ENCODE data around the gene EHD3. TPM values are rescaled to one million over a fixed set of nuclear protein-coding genes. Genes with fewer than 3 reads are reported as not detected.

The EHD3 gene
- polyA plus RNA-seq, 1 donor, result 21.5 TPM

GRCh38 chr2:31212659-31213600, 21.0 kb upstream of the EHD3 start:
- no peak for DNase-seq

- DNase-seq, result no peak
Observed at GRCh38 chr2:31213601-31214443, 20.1 kb upstream of the EHD3 start.

- DNase-seq, result no peak
Observed at GRCh38 chr2:31214444-31214915, 19.5 kb upstream of the EHD3 start.

DNA sequence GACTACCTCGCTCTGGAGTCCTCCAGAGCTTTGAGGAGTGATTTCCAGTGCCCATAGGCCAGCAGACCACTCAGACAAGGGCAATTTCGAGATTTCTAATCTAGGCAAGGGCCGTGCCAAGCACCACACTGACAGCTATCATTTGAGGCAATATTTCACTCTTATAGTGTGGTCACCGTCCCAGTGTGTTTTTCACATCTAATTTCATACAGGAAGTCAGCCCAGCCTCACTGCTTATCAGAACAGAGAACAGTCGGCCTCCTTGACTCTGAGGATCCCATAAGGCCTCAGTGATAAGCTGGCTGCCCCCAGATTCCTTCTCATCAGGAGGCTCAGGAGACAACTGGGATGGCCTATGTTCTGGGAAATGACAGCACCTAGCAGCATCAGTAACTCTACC, 17.2 kb upstream of the EHD3 start:
- no peak for DNase-seq

GRCh38 chr2:31217465-31218200, 16.3 kb upstream of the EHD3 start, which contains the start of gene CAPN14:
CAPN14 (minus strand) TSS chr2:31217515; CDS start chr2:31205447, 12,068 bp downstream.
- no peak for DNase-seq

DNA sequence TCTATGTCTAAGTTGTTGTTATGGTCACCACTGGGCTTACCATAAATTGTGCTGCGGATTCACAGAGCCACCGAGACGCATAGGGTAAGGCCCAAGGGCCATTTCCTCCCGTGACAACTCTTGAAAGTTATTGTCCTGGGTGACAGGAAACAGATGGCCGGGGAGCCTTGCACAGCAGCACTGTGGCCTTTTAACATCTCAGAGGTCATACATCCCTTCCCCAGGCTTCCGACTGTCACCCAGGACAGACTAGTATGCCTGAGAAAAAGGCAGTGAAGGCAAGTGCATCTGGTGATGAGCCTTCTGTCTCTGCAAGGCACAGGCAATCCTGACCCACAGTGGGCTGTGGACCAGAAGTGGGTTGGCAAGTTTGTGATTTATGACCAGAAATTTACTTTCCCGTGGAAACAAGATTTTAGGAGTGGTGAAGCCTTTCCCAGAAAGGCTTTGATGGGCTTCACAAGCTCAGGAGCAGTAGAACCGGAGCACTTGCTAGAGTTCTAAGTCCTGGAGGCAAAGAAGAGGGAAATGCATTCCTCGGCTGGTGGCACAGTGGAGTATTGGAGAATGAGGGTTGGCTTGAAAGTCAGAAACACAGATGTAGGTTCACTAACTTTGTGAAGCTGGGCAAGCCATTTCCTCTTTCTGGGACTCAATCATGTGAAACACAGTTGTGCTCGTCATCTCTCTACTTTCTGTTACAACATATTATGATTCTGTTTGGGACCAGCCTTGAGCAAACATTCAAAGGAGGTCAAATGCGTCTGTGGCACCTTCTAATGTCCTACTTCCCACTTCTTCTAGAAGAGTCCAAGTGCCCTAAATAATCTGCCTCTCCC, 14.6 kb upstream of the EHD3 start:
- no peak for DNase-seq

- DNase-seq, result no peak
Observed at GRCh38 chr2:31221544-31221943, 12.4 kb upstream of the EHD3 start.

GRCh38 chr2:31222071-31222470, 11.9 kb upstream of the EHD3 start:
- DNase-seq, result no peak

DNA sequence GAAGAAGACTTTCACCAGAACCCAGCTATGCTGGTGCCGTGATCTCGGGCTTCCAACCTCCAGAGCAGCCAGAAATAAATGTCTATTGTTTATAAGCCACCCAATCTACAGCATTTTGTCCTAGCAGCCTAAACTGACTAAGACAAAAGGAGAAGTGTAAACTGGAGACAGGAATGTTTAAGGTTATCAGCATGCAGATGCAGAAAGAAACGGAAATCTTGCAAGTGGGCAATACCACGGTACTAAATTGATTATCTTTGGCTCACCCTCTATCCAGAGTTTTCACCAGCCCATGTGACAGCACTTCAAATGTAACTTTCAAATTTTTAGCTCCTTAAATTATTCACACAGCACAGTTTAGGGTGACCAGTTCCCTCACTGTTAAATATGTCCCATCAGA, 10.9 kb upstream of the EHD3 start:
- no peak for DNase-seq

DNA sequence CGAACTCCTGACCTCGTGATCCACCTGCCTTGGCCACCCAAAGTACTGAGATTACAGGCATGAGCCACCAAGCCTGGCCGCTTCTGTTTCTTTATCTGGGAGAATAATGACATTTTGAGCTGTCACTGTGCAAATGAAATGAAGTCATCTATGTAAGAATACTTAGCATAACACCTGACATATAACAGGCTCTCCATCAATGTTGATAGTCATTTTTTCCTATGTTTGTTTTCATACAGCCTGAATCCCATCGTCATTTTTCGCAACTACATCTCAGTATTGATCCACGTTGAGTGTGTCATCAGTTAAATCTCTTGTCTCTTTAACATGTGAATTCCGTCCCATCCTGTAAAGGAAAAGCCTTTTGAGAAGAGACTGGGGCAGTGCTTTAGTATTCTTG, 10.2 kb upstream of the EHD3 start:
- no peak for DNase-seq

DNA sequence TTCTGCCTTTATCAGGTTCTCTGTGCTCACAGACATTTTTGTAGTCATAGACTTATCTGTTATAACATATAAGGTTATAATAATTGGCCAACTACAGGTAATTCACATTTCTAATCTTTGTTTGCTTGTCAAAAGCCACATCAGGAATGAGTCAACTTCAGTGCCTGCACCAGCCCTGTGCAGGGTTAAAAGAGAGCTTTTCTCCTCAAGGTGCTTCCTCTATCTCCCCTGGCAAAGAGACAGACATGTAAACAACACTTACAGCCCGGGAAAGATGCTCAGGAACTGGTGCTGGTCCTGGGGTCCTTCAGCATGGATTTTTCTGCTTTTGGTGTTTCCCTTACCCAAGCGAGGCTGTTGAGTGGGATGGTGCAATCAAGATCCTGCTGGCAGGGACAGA, 7.7 kb upstream of the EHD3 start:
- DNase-seq, result no peak

GRCh38 chr2:31227110-31227509, 6.8 kb upstream of the EHD3 start:
- DNase-seq, result no peak

GRCh38 chr2:31227711-31228125, 6.2 kb upstream of the EHD3 start:
- DNase-seq, result no peak

DNA sequence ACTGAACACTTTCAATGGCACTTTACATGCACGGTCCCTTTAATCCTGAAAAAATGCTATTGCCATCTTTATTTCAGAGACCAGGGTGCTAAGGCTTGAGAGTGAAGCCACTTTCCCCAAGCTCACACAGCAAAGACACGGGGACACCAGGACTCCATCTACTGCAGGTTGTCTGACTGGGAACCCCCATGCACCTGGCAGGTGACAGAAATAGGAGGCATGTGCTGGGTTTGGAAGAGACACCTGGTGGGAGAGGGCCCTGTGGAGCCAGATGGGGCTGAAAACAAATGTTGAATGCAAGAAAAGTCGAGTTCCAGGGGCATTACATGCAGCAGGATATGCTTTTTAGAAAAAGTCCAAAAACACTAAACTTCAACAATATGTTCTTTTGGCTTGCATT, 5.2 kb upstream of the EHD3 start:
- DNase-seq, result no peak

- no peak for DNase-seq
Observed at GRCh38 chr2:31230751-31231150, 3.2 kb upstream of the EHD3 start.

GRCh38 chr2:31231571-31232302, 2.2 kb upstream of the EHD3 start:
- DNase-seq, result no peak

DNA sequence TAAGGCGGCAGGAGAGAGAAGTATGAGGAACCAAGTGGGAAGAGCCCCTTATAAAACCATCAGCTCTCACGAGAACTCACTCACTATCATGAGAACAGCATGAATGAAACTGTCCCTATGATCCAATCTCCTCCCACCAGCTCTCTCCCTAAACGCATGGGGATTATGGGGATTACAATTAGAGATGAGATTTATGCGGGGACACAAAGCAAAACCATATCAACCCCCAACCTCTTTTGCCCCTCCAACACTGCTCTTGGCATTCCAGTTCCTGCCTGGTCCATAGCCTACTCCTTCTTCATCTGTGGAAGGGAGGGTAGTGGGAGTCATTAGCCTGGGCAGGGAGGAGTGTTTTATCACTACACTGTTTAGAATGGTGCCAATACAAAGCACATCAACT, 1.4 kb upstream of the EHD3 start:
- DNase-seq, result no peak

DNA sequence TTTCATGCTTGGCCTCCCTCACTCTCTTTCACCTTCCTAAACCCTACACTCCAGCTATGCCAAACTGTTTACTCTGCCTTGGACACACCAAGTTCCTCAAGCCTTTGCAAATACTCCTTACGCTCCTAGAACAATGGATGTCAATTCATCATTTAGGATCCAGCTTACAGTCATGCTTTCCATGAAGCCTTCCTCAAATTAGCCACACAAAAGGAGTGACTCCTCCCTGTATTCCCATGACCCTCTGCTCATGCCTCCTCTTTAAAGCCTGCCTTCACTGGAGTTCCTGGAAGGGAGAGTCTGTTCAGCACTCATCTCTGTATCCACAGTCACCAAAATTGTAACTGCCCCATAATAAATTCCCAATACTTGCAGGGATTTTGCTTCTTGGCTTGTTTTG, 721 bp upstream of the EHD3 start:
- DNase-seq, result no peak

- no peak for DNase-seq
Observed at GRCh38 chr2:31234683-31235503, 941 bp downstream of the EHD3 start.

DNA sequence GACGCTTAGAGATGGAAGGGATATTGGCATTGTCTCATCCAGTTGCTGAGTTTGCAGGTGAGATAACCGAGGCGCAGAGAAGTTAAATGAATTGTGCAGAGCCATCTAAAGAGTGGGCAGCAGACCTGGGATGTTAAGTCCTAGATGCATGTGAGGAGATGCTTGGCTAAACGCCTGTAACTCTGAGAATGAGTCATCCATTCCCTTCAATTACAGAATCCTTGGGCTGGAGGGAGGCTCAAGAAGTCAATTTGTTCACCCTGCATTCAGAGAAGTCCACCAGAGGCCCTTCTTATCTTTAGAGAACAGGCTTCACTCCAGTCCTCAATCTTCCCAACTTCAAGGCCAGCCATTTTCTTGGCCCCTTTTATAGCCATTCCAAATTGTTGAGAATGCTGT, 1.6 kb downstream of the EHD3 start:
- no peak for DNase-seq
